MG63 (cell line): ENCODE results near the gene LRPPRC. TPM values are rescaled to one million over a fixed set of nuclear protein-coding genes. Genes with fewer than 3 reads are reported as not detected.

Experiments used
- DNase-seq: peaks from one replicate; pipeline ENCODE4 v3.0.0-alpha.2; 2020
- H3K27me3 ChIP-seq: fragments of 250-450 bp; sonication (Bioruptor Pico); 2 replicates; pipeline ENCODE4 v1.5.1; 2020; ENCODE audit warnings: mild to moderate bottlenecking, moderate library complexity
- H3K36me3 ChIP-seq: fragments of 250-450 bp; sonication (Bioruptor Pico); 2 replicates; pipeline ENCODE4 v1.5.1; 2020; ENCODE audit warnings: mild to moderate bottlenecking, moderate library complexity
- H3K4me3 ChIP-seq: fragments of 250-450 bp; sonication (Bioruptor Pico); 2 replicates; pipeline ENCODE4 v1.5.1; 2020; ENCODE audit warnings: mild to moderate bottlenecking, moderate library complexity
- H3K9me3 ChIP-seq: fragments of 250-450 bp; sonication (Bioruptor Pico); 2 replicates; pipeline ENCODE4 v1.5.1; 2020; ENCODE audit warnings: mild to moderate bottlenecking, moderate library complexity
- total RNA-seq: library from RNA; depleted of rRNA; stranded (reverse); fragments of >200 nt; shearing (Covaris generic); gene quantifications from 2 replicates; pipeline ENCODE4 v1.2.3, GENCODE V29; 2014; ENCODE audit warnings: low replicate concordance

The LRPPRC gene
- total RNA-seq, 1 experiment from 2014 or later: 105 TPM

DNA sequence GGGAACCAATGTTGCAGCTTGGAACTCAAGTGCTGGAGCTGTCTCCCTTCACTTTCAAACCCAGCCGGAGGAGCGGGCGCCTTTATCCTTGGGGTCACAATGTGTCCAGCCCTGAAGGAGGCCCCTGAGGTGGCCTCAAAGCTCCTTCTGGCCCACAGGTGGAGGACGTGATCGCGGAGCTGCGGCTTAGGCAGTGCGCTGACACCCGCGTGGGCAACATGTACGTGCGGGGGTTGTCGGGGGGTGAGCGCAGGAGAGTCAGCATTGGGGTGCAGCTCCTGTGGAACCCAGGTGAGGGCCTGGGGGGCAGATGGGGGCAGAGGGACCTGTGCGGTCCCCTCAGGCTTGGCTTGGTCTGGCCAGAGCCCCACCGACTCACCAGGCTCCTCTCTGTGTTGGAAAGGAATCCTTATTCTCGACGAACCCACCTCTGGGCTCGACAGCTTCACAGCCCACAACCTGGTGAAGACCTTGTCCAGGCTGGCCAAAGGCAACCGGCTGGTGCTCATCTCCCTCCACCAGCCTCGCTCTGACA lies 143.5 kb downstream of the LRPPRC start:
- DNase-seq: no peak
- Histone ChIP-seq H3K9me3 (no peaks in the 10 kb centered on the region), H3K36me3 (no peaks in the 10 kb centered on the region), H3K27me3 (peaks cover 18% of the 10 kb centered on the region), H3K4me3 (no peak overlapping the region)

DNA sequence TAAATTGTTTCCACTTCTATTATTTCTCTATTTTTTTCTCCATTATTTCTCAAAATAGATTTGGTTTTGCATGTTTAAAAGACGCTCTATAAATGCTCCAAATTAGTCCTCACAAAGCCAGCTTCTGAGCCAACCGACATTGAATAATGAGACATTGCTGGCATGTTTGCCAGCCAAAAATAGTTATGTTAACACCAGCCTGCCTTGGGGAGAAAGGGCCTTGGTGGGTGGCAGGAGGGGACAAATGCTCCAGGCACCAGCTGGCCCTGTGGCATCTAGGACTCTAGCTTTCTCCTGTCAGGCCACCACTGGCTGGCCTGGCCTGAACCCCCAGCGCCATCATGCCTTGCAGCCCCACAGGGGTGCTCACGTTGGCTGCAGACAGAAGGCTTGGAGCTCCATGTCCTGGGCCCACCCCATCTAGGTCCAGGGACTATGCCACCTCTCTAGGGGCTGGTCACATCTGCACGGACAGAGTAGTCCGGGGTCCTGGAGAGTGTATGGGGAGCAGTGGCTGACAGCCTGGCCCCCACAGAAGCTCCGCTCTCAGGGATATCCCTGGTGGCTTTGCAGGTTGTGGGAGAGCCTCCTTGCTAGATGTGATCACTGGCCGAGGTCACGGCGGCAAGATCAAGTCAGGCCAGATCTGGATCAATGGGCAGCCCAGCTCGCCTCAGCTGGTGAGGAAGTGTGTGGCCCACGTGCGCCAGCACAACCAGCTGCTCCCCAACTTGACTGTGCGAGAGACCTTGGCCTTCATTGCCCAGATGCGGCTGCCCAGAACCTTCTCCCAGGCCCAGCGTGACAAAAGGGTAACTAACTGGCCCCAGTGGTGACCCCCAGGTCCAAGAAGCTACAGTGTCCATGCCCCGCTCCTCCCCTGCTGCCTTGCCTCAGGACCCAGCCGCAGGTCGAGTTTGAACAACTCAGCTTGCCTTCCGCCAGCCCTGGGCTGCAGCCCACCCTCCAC lies 144.5 kb downstream of the LRPPRC start:
- Histone ChIP-seq H3K4me3 (no peak overlapping the region), H3K27me3 (peaks cover 13% of the 10 kb centered on the region), H3K36me3 (no peaks in the 10 kb centered on the region), H3K9me3 (no peaks in the 10 kb centered on the region)
- DNase-seq: no peak

DNA sequence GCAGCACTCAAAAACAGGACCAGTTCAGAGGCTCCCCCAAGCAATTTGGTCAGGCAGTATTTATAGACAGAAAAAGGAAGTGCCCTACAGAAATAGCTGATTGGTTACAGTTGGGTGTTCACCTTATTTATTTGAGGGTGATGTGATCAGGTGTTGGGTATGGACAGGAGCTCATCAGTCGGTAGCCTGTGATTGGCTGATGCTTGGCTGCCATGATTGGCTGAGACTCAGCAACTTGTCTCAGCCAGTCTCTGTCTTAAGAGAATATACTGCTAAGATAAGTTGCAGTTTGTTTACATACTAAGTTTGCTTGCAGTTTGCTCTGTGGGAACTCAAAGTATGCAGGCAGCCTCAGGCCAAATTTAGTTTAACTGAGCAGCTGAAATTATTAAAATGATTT lies 147.6 kb downstream of the LRPPRC start:
- Histone ChIP-seq H3K4me3 (no peak overlapping the region), H3K27me3 (no peaks in the 10 kb centered on the region), H3K36me3 (no peaks in the 10 kb centered on the region), H3K9me3 (no peaks in the 10 kb centered on the region)
- DNase-seq: no peak

DNA sequence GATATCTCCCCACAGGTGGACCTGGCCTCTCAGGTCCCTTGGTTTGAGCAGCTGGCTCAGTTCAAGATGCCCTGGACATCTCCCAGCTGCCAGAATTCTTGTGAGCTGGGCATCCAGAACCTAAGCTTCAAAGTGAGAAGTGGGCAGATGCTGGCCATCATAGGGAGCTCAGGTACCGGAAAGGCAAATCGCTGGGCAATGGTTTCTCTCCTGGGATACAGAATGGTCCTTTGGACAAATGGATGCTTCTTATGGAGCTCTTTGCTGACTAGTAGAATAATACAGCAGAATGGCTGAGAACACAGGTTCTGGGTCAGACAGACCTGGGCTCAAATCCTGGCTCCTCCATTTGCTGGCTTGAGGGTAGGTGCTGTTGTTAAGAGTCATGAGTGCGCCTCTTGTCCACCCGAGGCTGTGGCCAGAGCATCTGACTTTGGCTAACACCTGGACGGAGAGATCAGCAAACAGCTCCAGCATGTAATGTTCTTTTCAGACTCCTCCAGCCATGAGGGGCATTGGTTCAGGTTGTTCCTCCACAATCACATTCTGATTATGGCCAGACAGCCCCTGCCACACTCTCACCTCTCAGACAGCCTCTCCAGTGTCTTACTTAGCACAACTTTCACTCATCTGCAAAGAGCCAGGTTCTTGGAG lies 149.5 kb downstream of the LRPPRC start:
- no peaks in the 10 kb centered on the region for H3K9me3 ChIP-seq
- H3K4me3 ChIP-seq: no peak overlapping the region
- no peaks in the 10 kb centered on the region for H3K27me3 ChIP-seq
- no peaks in the 10 kb centered on the region for H3K36me3 ChIP-seq
- DNase-seq: no peak

DNA sequence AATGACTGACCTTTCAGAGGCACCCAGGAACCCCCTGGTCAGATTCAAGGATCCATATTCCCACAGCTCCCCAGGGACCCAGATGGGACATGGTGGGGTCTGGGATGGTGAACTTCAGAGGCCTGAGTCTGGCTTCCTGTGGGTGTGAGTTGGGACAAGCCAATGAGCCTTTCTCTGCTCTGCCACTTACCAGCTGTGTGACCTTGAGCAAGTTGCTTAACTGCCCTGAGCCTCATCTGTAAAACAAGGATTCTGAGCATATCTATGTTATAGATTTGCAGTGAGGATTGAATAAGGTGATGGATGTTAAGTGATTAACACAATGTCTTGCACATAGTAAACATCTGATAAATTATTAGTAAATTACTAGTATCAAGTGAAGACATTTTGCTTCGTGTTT lies 150.6 kb downstream of the LRPPRC start:
- no peak for DNase-seq
- Histone ChIP-seq H3K36me3 (no peaks in the 10 kb centered on the region), H3K9me3 (no peaks in the 10 kb centered on the region), H3K4me3 (no peak overlapping the region), H3K27me3 (no peaks in the 10 kb centered on the region)

DNA sequence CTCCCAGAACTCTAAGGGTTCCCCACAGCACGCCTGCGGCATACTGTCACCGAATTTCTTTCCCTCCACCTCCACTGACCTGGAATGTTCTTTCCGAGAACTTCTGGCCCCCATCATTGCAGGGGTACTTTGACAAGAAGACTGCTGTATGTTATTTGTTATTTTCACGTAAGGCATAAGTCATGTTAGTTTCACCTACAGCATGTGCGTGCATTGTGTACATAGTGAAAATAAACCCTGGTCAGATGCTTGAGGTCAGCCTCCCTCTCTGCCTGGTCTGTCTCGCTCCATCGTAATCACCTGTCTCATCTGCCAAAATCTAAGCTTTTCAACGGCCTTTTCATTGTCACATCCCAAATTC lies 152.9 kb downstream of the LRPPRC start:
- H3K4me3 ChIP-seq: no peak overlapping the region
- H3K36me3 ChIP-seq: no peaks in the 10 kb centered on the region
- DNase-seq: no peak
- H3K27me3 ChIP-seq: no peaks in the 10 kb centered on the region
- no peaks in the 10 kb centered on the region for H3K9me3 ChIP-seq

DNA sequence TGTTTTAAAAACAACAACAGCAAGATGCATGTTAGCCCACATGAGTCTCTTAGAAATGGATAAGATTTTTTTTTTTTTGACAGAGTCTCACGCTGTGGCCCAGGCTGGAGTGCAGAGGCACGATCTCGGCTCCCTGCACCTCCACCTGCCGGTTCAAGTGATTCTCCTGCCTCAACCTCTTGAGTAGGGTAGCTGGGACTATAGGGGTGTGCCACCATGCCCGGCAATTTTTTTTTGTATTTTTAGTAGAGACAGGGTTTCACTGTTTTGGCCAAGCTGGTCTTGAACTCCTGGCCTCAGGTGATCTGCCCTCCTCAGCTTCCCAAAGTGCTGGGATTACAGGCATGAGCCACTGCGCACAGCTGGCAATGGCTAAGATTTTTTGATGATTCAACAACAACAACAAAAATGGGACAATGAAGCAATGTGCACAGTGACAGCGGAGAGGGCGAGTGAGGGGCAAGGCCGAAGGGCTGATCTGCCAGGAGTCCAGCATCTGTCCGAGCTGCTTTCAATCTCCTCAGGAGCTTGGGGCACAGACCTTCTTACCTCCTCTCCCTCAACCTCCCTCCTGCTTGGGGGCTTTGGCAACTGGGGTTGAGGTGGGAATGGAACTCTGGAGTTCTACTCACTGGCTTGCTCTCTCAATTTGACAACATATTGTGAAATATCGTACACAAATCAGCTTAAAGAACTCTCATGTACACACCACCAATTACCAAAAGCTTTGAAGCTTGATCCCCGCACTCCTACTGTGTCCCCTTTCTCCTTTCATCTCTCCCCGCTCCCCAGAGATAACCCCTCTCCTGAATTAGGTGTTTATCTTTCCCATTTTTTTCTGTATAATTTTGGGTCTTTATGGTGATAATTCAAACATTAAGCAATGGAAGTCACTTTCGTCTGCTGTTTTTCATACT lies 153.6 kb downstream of the LRPPRC start:
- Histone ChIP-seq H3K27me3 (no peaks in the 10 kb centered on the region), H3K36me3 (no peaks in the 10 kb centered on the region), H3K9me3 (no peaks in the 10 kb centered on the region), H3K4me3 (no peak overlapping the region)
- DNase-seq: no peak

DNA sequence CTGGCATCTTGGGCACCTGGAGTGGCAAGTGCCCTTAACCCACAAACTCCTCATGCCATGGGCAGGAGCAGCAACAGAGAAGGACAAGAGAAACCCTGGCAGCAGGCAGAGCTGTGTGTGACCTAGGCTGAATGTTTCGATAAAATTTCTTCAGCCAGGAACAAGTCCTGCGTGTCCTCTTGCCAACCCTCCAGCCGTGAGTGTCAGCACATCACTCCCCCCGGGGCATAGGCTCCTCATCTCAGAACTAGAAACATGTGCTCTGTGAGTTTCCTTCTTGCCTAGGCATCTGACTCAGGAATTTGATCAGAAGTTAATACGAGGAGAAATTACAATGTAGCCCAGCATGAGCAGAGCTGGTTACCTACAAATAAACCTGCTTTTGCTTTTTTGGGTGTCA lies 154.8 kb downstream of the LRPPRC start:
- Histone ChIP-seq H3K36me3 (no peaks in the 10 kb centered on the region), H3K4me3 (no peak overlapping the region), H3K27me3 (no peaks in the 10 kb centered on the region), H3K9me3 (no peaks in the 10 kb centered on the region)
- no peak for DNase-seq

DNA sequence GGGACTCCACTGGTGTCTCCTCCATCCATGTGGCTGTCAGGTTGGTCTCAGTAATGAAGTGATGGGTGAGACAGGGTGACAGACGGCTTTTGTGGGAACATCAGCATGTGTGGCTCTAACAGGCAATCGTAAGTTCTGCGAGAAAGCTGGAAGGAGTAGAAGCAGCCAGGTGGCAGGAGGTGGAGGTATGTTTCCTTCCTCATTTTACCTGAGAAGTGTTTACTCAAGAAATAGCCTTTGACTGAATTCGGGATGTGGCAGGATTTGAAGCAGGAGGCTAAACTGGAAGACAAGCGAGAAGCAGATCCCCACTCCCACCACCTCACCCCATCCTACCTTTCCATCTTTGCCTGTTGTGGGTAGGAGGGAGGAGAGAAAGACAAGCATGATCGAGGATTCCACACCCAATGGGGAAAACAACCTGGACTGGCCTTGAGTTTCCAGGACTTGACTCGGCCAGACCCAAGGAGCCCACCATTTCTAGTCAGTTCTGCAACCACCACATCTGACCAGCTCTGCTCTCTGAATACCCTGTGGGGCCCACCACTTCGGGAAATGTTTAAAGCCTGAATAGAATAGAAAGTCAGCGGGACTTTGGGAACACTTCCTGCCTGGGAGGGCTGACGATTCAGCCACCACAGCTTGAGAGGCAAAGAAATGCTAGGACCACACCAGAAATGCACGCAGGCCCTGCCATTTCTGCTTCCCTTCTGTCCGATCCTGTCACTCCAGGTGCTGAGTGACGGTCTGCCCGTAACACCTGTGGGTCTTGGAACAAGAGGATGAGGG lies 155.8 kb downstream of the LRPPRC start:
- H3K4me3 ChIP-seq: no peak overlapping the region
- no peaks in the 10 kb centered on the region for H3K9me3 ChIP-seq
- H3K36me3 ChIP-seq: no peaks in the 10 kb centered on the region
- DNase-seq: no peak
- H3K27me3 ChIP-seq: no peaks in the 10 kb centered on the region

DNA sequence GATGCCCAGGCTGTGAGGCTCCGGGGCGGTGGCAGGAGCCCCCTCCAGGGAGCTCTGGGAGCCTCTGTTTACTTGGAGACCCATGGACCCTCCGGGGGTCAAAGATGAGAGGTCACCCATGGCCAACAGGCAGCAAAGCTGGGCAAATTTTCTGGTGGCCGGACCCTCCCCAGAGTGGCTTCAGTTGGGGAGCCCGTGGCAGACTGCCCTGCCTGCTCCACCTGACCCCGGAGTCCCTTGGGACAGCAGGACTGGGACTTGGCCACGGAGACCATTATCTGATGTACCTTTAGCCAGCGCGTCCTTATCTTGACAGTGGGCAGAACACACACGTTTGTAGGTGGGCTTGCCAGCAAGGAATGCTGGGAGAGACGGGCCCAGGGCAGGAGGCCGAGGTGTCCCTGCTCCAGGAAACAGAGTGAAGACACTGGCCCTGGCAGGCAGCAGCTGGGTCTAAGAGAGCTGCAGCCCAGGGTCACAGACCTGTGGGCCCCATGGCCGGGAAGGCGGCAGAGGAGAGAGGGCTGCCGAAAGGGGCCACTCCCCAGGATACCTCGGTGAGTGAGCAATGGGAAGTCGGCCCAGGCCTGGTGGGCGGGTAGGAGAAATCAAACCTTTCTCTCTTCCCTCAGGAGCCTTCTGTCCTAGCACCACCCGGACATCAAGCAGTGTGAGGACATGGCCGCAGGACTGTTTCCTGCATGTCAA lies 157.1 kb downstream of the LRPPRC start, which contains the start of the genes ABCG5 and ABCG8:
ABCG5 (minus strand) TSS at position 280 of the 708 bp plus-strand sequence; CDS start at position 120, 160 bp downstream.
ABCG8 (plus strand) TSS at position 412 of the 708 bp plus-strand sequence; CDS start at position 495, 83 bp downstream.
- DNase-seq: no peak
- Histone ChIP-seq H3K27me3 (no peaks in the 10 kb centered on the region), H3K36me3 (no peaks in the 10 kb centered on the region), H3K9me3 (no peaks in the 10 kb centered on the region), H3K4me3 (no peak within 1 kb of the TSS)

DNA sequence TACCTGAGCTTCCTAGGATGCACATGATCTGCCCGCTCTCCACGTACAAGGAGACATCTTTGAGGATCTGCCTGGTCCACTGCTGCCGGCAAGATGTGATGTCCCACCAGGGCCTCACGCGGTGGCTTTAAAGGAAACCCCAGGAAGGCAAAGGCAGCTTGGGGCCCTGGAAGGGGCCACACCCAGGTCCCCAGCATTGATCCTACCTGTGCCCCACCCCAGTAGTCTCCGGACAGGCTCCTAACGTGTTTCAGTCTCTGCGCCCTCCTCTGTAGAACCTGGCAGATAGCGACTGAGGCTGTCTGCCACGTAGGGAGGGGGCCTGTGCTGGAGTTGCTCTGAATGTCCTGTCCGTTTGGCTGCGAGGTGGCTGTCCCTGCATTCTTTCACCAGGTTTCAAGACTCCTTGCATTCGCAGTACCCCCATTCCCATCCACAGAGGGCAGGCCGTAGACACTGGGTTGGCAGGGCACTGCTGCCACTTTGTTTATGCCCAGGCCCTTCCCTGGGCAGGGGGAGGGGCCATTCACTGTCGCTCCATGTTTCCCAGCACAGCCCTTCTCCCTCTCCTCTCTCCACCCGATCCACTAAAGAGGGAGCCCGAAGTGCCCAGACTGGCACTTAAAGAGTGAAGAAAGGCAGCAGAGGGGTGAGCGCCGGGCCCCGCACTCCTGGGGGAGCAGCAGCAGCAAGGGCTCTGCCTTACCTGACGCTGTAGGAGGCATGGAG lies 157.8 kb downstream of the LRPPRC start:
- DNase-seq: no peak
- Histone ChIP-seq H3K27me3 (no peaks in the 10 kb centered on the region), H3K4me3 (no peak overlapping the region), H3K36me3 (no peaks in the 10 kb centered on the region), H3K9me3 (no peaks in the 10 kb centered on the region)

DNA sequence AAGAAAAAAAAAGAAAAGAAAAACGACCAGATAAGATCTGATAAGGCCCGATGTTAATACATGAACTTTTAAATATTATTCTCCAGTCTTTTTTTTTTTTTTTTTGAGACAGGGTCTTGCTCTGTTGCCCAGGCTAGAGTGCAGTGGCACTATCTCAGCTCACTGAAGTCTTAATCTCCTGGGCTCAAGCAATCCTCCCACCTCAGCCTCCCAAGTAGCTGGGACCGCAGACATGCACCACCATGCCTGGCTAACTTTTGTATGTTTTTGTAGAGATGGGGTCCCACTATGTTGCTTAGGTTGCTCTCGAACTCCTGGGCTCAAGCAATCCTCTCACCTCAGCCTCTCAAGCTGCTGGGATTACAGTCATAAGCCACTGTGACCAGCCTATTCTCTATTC lies 158.8 kb downstream of the LRPPRC start:
- Histone ChIP-seq H3K9me3 (no peaks in the 10 kb centered on the region), H3K4me3 (no peak overlapping the region), H3K36me3 (no peaks in the 10 kb centered on the region), H3K27me3 (no peaks in the 10 kb centered on the region)
- DNase-seq: no peak
